Subcutaneous abdominal adipose tissue (tissue), 5 donors: ENCODE measurements around the gene CES5A.
"Not testable (repeated sequence)": the region's sequence is repeated elsewhere in the genome, so short reads cannot be mapped to it uniquely, and the experiment has no call there.

Source experiments
- H3K27ac ChIP-seq: one replicate; pipeline ENCODE4 v1.7.0; 2013; ENCODE audit warnings: low read depth, mild to moderate bottlenecking, inconsistent platforms, low read length, moderate library complexity
- H3K27me3 ChIP-seq, 5 donors: one replicate each; pipeline ENCODE4 v1.7.0; 2013; ENCODE audit warnings: low read length in 5 of 5, inconsistent platforms in 1 of 5; ENCODE audit not compliant: control insufficient read depth in 5 of 5, insufficient read depth in 4 of 5
- H3K36me3 ChIP-seq, 5 donors: one replicate each; pipeline ENCODE4 v1.7.0; 2013; ENCODE audit warnings: low read length in 5 of 5; ENCODE audit not compliant: control insufficient read depth in 5 of 5, insufficient read depth in 5 of 5
- H3K4me1 ChIP-seq, 5 donors: one replicate each; pipeline ENCODE4 v1.7.0; 2013; ENCODE audit warnings: low read length in 5 of 5, mild to moderate bottlenecking in 3 of 5, moderate library complexity in 1 of 5; ENCODE audit not compliant: control insufficient read depth in 5 of 5, insufficient read depth in 5 of 5
- H3K4me3 ChIP-seq, 5 donors: one replicate each; pipeline ENCODE4 v1.7.0; 2013; ENCODE audit warnings: low read length in 5 of 5, low read depth in 1 of 5
- H3K9ac ChIP-seq, 5 donors: one replicate each; pipeline ENCODE4 v1.7.0; 2013; ENCODE audit warnings: low read length in 5 of 5, mild to moderate bottlenecking in 4 of 5, moderate library complexity in 3 of 5
- H3K9me3 ChIP-seq, 5 donors: one replicate each; pipeline ENCODE4 v1.7.0; 2013; ENCODE audit warnings: low read length in 5 of 5; ENCODE audit not compliant: control insufficient read depth in 5 of 5
- donor health status: healthy.
- donor health status: healthy.
- donor health status: healthy.
- donor health status: healthy.
- donor health status: healthy.

The CES5A gene

DNA sequence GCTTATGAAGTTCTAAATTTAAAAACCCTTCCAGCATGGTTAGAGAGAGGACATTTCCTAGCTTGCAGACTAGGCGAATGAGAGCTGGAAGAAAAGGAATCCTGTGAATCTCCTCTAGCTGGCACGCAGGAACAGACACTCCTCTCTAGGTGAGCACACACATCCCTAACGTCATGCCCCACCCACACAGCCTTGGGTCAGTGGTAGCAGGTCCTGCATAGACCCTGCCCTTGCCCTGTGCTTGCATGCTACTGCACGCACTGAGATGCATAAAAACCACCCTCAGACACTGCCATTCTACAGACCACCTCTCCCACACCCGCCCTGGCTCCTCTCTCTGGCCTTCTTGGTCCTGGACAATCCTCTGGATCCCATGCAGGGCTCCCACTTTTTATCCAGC is 65.8 kb downstream of the CES5A start:
- H3K27ac ChIP-seq: no peak overlapping the region
- no peak overlapping the region for H3K9ac ChIP-seq
- peaks cover 2 to 34% (median 16%) of the 10 kb centered on the region in 5 donors for H3K36me3 ChIP-seq
- H3K27me3 ChIP-seq: no peaks in the 10 kb centered on the region
- H3K9me3 ChIP-seq: no peaks in the 10 kb centered on the region
- no peaks in the 10 kb centered on the region for H3K4me1 ChIP-seq
- no peak overlapping the region for H3K4me3 ChIP-seq

DNA sequence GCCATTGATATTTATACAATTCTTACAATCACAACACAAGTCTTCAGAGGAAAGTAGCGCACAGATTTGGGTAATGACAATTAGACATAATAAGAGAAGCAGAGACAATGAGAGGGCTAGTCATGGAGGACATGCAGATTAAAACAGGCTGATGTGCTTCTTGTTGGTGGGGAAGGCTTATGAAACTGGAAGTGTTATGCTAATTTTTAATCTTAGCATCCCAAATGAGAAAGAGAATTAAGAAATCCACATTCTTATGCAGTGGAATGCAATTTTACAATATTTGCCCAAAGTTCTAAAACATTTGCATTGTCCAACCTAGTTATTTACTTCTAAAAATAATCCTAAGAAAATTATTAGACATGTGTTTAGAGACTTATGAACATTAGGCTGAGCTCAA is 66.9 kb downstream of the CES5A start:
- not testable (repeated sequence) for H3K4me1 ChIP-seq, H3K4me3 ChIP-seq, H3K9me3 ChIP-seq, H3K27ac ChIP-seq, H3K27me3 ChIP-seq, H3K9ac ChIP-seq
- H3K36me3 ChIP-seq: peaks cover 2 to 33% (median 16%) of the 10 kb centered on the region in 5 donors

DNA sequence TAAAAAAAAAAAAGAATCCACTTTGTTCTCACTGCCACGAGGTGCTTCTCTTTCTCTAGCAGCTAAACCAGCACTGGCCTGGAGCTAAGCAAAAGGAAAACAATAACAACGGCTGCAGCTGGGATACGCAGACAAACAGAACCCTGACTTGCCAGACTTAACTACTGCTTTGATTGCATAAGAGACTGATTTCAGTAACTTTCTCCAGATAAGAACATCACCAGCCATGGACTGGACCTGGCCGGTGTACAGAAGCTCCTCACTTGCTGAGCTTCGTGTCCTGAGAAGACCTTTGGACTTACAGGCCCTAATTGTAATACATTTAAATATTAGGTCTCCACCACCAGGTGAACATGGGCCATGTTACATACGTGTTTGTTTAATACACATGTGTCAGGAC is 70.1 kb downstream of the CES5A start:
- not testable (repeated sequence) for H3K4me3 ChIP-seq, H3K4me1 ChIP-seq, H3K9ac ChIP-seq, H3K27me3 ChIP-seq, H3K9me3 ChIP-seq, H3K27ac ChIP-seq
- peaks cover 0 to 11% (median 5%) of the 10 kb centered on the region in 5 donors for H3K36me3 ChIP-seq

DNA sequence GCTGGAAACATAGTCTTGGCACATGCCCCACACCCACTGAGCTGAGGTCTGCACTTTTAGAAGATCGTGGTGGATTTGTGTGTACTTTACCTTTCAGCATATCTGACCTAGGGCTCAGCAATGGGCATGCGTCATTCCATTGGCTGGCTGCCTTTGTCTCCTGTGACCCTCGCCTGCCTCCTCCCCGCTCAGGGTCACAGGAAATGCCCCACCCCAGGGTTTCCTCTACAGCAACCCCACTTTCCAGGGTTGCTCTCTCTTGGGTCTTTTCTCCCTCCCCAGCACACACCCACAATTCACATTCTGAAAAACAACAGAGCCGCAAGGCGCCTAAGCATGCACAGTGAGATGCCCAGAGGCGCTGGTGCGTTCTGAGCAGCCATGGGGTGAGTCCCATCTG is 71.5 kb downstream of the CES5A start:
- not testable (repeated sequence) for H3K36me3 ChIP-seq, H3K27me3 ChIP-seq, H3K4me1 ChIP-seq, H3K4me3 ChIP-seq, H3K9ac ChIP-seq, H3K27ac ChIP-seq, H3K9me3 ChIP-seq
